Kidney (tissue), 14 donors: ENCODE data around the gene USP48. TPM values are rescaled to one million over a fixed set of nuclear protein-coding genes. Genes with fewer than 3 reads are reported as not detected.
"Not testable (repeated sequence)": the region's sequence is repeated elsewhere in the genome, so short reads cannot be mapped to it uniquely, and the experiment has no call there.

Experiments used
- DNase-seq, 5 donors: peaks; one replicate each; pipeline ENCODE4 v3.0.0-alpha.2; 2013 to 2020
- FAIRE-seq: peaks from 2 replicates; lab custom pipeline; 2012; peaks lifted over from hg19 to GRCh38; lab: Jason Lieb, UNC
- H3K27ac ChIP-seq, 2 donors: one replicate each; pipeline ENCODE4 v1.7.0; 2013; ENCODE audit warnings: low read depth in 2 of 2, low read length in 2 of 2, inconsistent platforms in 1 of 2
- H3K27me3 ChIP-seq: one replicate; pipeline ENCODE4 v1.7.1; 2013; ENCODE audit warnings: low read length, inconsistent platforms; ENCODE audit not compliant: control insufficient read depth, insufficient read depth
- H3K36me3 ChIP-seq, 3 donors: one replicate each; pipeline versions ENCODE4 v1.7.0 to v1.7.1; 2013; ENCODE audit warnings: low read length in 3 of 3, control low read depth in 1 of 3, inconsistent platforms in 1 of 3; ENCODE audit not compliant: insufficient read depth in 3 of 3, control insufficient read depth in 2 of 3
- H3K4me1 ChIP-seq, 3 donors: one replicate each; pipeline versions ENCODE4 v1.7.0 to v1.7.1; 2013; ENCODE audit warnings: low read length in 3 of 3, inconsistent platforms in 1 of 3, low read depth in 1 of 3; ENCODE audit not compliant: control insufficient read depth in 2 of 3, insufficient read depth in 2 of 3
- H3K4me3 ChIP-seq, 3 donors: one replicate each; pipeline versions ENCODE4 v1.7.0 to v1.8.1; 2013; ENCODE audit warnings: low read length in 3 of 3, control low read depth in 1 of 3, inconsistent platforms in 1 of 3
- H3K9ac ChIP-seq, 3 donors: one replicate each; pipeline versions ENCODE4 v1.7.0 to v1.7.1; 2013; ENCODE audit warnings: low read length in 3 of 3, control low read depth in 1 of 3, inconsistent platforms in 1 of 3
- H3K9me3 ChIP-seq, 3 donors: one replicate each; pipeline versions ENCODE4 v1.7.0 to v1.7.1; 2013; ENCODE audit warnings: low read length in 3 of 3, control low read depth in 1 of 3, inconsistent platforms in 1 of 3; ENCODE audit not compliant: control insufficient read depth in 2 of 3, insufficient read depth in 1 of 3
- CTCF ChIP-seq: IDR thresholded peaks from 3 replicates; pipeline ENCODE4 v1.5.1; 2012; ENCODE audit warnings: mild to moderate bottlenecking, moderate library complexity, borderline replicate concordance; ENCODE audit not compliant: insufficient read depth; ENCODE audit errors: extremely low read depth
- intact Hi-C: fragments of 100-400 bp; cut with DNase I; formaldehyde crosslinking; loops from one replicate; pipeline ENCODE4 v1.11.1; 2022
- polyA plus RNA-seq: library from polyadenylated mRNA; stranded (reverse); fragments of 350-450 nt; fragmentation: Illumina TruSeq; extraction: RNeasy Lipid Tissue Mini Kit (QIAGEN cat#74804); gene quantifications from one replicate; pipeline ENCODE4 v1.2.3, GENCODE V29; 2014; ENCODE audit warnings: low read depth, low replicate concordance; ENCODE audit not compliant: insufficient read depth
- total RNA-seq: library from RNA; stranded (reverse); fragmentation: NEBNext Ultra II Directional; extraction: Animal tissue kit (Norgen Biotek cat#: 25700); gene quantifications from one replicate; pipeline ENCODE4 v1.2.1, GENCODE V29; 2021
- donor health status: control.
- donor health status: control.
- donor health status: control.
- donor health status: control.
- donor health status: control.
- donor health status: DM: yes; HTN: yes; CAD: no.
- donor health status: Normal renal cell carcinoma (clear cell type).

Gene USP48
- total and polyA plus RNA-seq, 2 donors from 2014 or later: 16.7 to 62.8 TPM

DNA sequence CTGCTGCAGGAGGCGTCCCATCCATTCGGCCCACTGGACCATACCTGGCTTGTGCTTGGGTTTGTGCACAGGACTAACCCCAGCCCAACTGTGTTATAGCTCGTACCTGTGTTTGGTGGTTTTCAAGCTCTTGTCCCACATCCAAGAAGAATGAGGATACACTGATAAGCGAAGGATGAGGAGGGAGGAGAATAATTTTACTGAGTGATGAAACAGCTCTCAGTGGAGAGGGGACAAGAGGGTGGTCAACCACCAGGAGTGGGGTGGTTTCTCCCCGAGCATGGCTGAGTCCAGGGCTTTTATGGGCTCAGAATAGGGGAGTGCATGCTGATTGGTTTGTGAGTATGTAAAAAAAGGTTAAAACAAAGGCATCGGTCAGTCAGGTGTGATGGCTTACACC, 12.1 kb upstream of the USP48 start:
- H3K27ac ChIP-seq: no peak overlapping the region
- DNase-seq (no peak), FAIRE-seq (no peak)
- H3K27me3 ChIP-seq: no peaks in the 10 kb centered on the region
- H3K4me1 ChIP-seq: no peaks in the 10 kb centered on the region
- H3K9ac ChIP-seq: no peak overlapping the region
- intact Hi-C loops: no loop called here
- peaks cover 0 to 7% (median 0%) of the 10 kb centered on the region in 3 donors for H3K9me3 ChIP-seq
- H3K36me3 ChIP-seq: no peaks in the 10 kb centered on the region
- TF ChIP-seq CTCF: no peak
- no peak overlapping the region for H3K4me3 ChIP-seq

DNA sequence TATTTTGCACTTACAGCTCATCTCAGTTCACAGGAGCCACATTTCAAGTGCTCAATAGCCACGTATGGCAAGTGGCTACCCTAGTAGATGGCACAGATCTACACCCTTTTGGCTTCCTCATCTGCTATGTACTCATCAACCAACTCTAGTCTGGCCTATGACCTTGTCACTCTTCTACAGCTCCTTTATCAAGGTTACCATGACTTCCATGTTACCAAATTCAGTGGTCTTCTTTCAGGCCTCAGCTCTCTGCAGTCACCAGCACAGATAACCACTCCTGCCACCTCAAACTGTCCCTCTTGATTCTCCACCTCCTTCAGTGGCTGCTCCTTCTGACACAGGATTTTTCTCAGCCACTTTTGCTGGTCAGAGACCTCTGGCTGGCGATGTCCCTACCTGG, 11.7 kb upstream of the USP48 start:
- TF ChIP-seq CTCF: no peak
- intact Hi-C loops: no loop called here
- H3K27me3 ChIP-seq: no peaks in the 10 kb centered on the region
- DNase-seq (no peak), FAIRE-seq (no peak)
- H3K4me1 ChIP-seq: no peaks in the 10 kb centered on the region
- peaks cover 0 to 7% (median 0%) of the 10 kb centered on the region in 3 donors for H3K9me3 ChIP-seq
- H3K4me3 ChIP-seq: no peak overlapping the region
- no peak overlapping the region for H3K9ac ChIP-seq
- no peaks in the 10 kb centered on the region for H3K36me3 ChIP-seq
- no peak overlapping the region for H3K27ac ChIP-seq

DNA sequence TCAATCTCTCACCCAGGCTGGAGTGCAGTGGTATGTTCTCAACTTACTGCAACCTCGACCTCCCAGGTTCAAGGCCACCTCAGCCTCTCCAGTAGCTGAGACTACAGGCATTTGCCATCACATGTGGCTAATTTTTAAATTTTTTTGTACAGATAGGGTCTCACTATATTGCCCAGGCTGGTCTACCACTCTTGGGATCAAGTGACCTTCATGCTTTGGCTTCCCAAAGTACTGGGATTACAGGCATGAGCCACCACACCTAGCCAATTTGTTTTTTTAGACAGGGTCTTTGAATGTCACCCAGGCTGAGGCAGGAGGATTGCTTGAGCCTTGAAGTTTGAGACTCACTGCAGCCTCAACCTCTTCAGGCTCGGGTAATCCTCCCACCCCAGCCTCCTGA, 10.2 kb upstream of the USP48 start:
- no peak for DNase-seq
- H3K36me3 ChIP-seq: no peaks in the 10 kb centered on the region
- no peak overlapping the region for H3K9ac ChIP-seq
- intact Hi-C loops: no loop called here
- H3K27me3 ChIP-seq: no peaks in the 10 kb centered on the region
- H3K27ac ChIP-seq: no peak overlapping the region
- no peaks in the 10 kb centered on the region for H3K4me1 ChIP-seq
- TF ChIP-seq CTCF: no peak
- no peak for FAIRE-seq
- H3K9me3 ChIP-seq: peaks cover 0 to 7% (median 0%) of the 10 kb centered on the region in 3 donors
- H3K4me3 ChIP-seq: no peak overlapping the region

DNA sequence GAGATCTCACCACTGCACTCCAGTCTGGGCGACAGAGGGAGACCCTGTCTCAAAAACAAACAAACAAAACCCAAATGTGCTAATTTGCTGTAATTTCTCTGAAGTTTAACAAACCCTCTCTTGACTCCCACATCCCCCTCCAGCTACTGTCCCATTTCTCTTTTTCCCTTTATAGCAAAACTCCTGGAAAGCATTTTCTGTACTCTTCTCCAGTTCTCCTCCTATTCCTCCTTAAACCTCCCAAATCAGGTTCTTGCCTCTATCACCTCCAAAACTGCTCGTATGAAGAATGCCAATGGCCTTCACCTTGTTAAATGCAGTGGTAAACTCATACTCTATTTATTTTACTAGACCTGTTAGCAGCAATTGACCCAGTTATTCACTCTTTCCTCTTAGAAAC, 3.7 kb upstream of the USP48 start:
- no peaks in the 10 kb centered on the region for H3K9me3 ChIP-seq
- H3K36me3 ChIP-seq: no peaks in the 10 kb centered on the region
- no peak for FAIRE-seq
- no peak for DNase-seq
- H3K27me3 ChIP-seq: no peaks in the 10 kb centered on the region
- H3K4me1 ChIP-seq: no peaks in the 10 kb centered on the region
- TF ChIP-seq CTCF: no peak
- H3K27ac ChIP-seq: no peak overlapping the region
- H3K9ac ChIP-seq: no peak overlapping the region
- H3K4me3 ChIP-seq: no peak overlapping the region
- intact Hi-C loops: no loop called here

GRCh38 chr1:21785764-21786163, 2.8 kb upstream of the USP48 start:
- H3K27me3 ChIP-seq, FAIRE-seq, H3K4me1 ChIP-seq, H3K9me3 ChIP-seq, H3K27ac ChIP-seq, H3K36me3 ChIP-seq, H3K9ac ChIP-seq, intact Hi-C loops, H3K4me3 ChIP-seq, DNase-seq: not testable (repeated sequence)
